Measurements from ENCODE around the gene DKK1. TPM values are rescaled to one million over a fixed set of nuclear protein-coding genes. Genes with fewer than 3 reads are reported as not detected.

DKK1 gene
- total RNA-seq, 3 donors from 2014 or later = 2.0 to 142 (median 3.3) TPM

- H3K27me3 ChIP-seq = no peaks in the 10 kb centered on the region
- no peak for TF ChIP-seq POLR2A (IDR thresholded peaks at IDR 0.05)
- no peak for TF ChIP-seq CTCF (IDR thresholded peaks at IDR 0.05)
- TF ChIP-seq POLR2AphosphoS5 (IDR thresholded peaks at IDR 0.05) = no peak
- no peak for DNase-seq (ENCODE audit: low spot score in 2 of 2)
- no peaks in the 10 kb centered on the region for H3K9me3 ChIP-seq
- H3K4me1 ChIP-seq = no peaks in the 10 kb centered on the region
- no peak overlapping the region for H3K4me3 ChIP-seq
- no peaks in the 10 kb centered on the region for H3K36me3 ChIP-seq
- H3K27ac ChIP-seq = no peak overlapping the region
- intact Hi-C loops (cut with DNase I; ENCODE audit: low total_unique reads) = no loop called here
Observed at GRCh38 chr10:52269233-52269632, 44.8 kb upstream of the DKK1 start.

GRCh38 chr10:52276163-52276562, 37.9 kb upstream of the DKK1 start:
- no peak for DNase-seq (ENCODE audit: low spot score in 2 of 2)

GRCh38 chr10:52276986-52277385, 37.1 kb upstream of the DKK1 start:
- H3K27me3 ChIP-seq = no peaks in the 10 kb centered on the region
- no peaks in the 10 kb centered on the region for H3K4me1 ChIP-seq
- no peaks in the 10 kb centered on the region for H3K9me3 ChIP-seq
- intact Hi-C loops (cut with DNase I; ENCODE audit: low total_unique reads) = no loop called here
- DNase-seq (ENCODE audit: low spot score in 2 of 2) = no peak
- no peak for TF ChIP-seq POLR2AphosphoS5 (IDR thresholded peaks at IDR 0.05)
- no peak for TF ChIP-seq POLR2A (IDR thresholded peaks at IDR 0.05)
- TF ChIP-seq CTCF (IDR thresholded peaks at IDR 0.05) = no peak
- no peak overlapping the region for H3K27ac ChIP-seq
- H3K4me3 ChIP-seq = no peak overlapping the region
- H3K36me3 ChIP-seq = no peaks in the 10 kb centered on the region

More at GRCh38 chr10:52276163-52276562, 37.9 kb upstream of the DKK1 start:
- Histone ChIP-seq H3K36me3 (no peaks in the 10 kb centered on the region), H3K9me3 (no peaks in the 10 kb centered on the region), H3K27ac (no peak overlapping the region), H3K27me3 (no peaks in the 10 kb centered on the region), H3K4me3 (no peak overlapping the region), H3K4me1 (no peaks in the 10 kb centered on the region)
- intact Hi-C loops (cut with DNase I; ENCODE audit: low total_unique reads) = no loop called here
- no peak for TF ChIP-seq POLR2A (IDR thresholded peaks at IDR 0.05)
- no peak for TF ChIP-seq CTCF (IDR thresholded peaks at IDR 0.05)
- TF ChIP-seq POLR2AphosphoS5 (IDR thresholded peaks at IDR 0.05) = no peak

- no peaks in the 10 kb centered on the region for H3K27me3 ChIP-seq
- DNase-seq (ENCODE audit: low spot score in 2 of 2) = no peak
- H3K27ac ChIP-seq = no peak overlapping the region
- TF ChIP-seq POLR2A (IDR thresholded peaks at IDR 0.05) (no peak), POLR2AphosphoS5 (IDR thresholded peaks at IDR 0.05) (no peak), CTCF (IDR thresholded peaks at IDR 0.05) (no peak)
- H3K4me1 ChIP-seq = no peaks in the 10 kb centered on the region
- intact Hi-C loops (cut with DNase I; ENCODE audit: low total_unique reads) = loop anchor here (1.0 kb wide), 1 partner anchor 8 kb away; no protein-coding TSS in a partner anchor
- no peaks in the 10 kb centered on the region for H3K36me3 ChIP-seq
- no peak overlapping the region for H3K4me3 ChIP-seq
- no peaks in the 10 kb centered on the region for H3K9me3 ChIP-seq
Observed at GRCh38 chr10:52279546-52279945, 34.5 kb upstream of the DKK1 start.

GRCh38 chr10:52280051-52280450, 34.0 kb upstream of the DKK1 start:
- Histone ChIP-seq H3K27me3 (no peaks in the 10 kb centered on the region), H3K9me3 (no peaks in the 10 kb centered on the region), H3K36me3 (no peaks in the 10 kb centered on the region), H3K4me3 (no peak overlapping the region), H3K4me1 (no peaks in the 10 kb centered on the region), H3K27ac (no peak overlapping the region)
- DNase-seq (ENCODE audit: low spot score in 2 of 2) = no peak
- TF ChIP-seq CTCF (IDR thresholded peaks at IDR 0.05) (no peak), POLR2AphosphoS5 (IDR thresholded peaks at IDR 0.05) (no peak), POLR2A (IDR thresholded peaks at IDR 0.05) (no peak)
- intact Hi-C loops (cut with DNase I; ENCODE audit: low total_unique reads) = no loop called here

Data from breast epithelium (tissue), 4 donors.